Naive thymus-derived CD4-positive, alpha-beta T cell (primary cell): ENCODE results near the gene TBX21. TPM values are rescaled to one million over a fixed set of nuclear protein-coding genes. Genes with fewer than 3 reads are reported as not detected.

Source experiments
- ATAC-seq: fragments of 150-1000 bp; cut with Tn5 transposase; 2 replicates; pipeline ENCODE4 v1.10.0; 2021; ENCODE audit warnings: mild to moderate bottlenecking, moderate library complexity
- CTCF ChIA-PET: fragments of 350-600 bp; sonication (Branson Sonifier 250); formaldehyde crosslinking; loops from one replicate; lab custom pipeline; 2021; ENCODE audit warnings: antibody characterized with exemption; lab: Charles Lee
- POLR2A ChIA-PET: fragments of 350-600 bp; sonication (Branson Sonifier 250); formaldehyde crosslinking; loops from one replicate; lab custom pipeline; 2021; ENCODE audit warnings: antibody characterized with exemption, inconsistent platforms; lab: Charles Lee
- DNase-seq, 9 donors: peaks; one replicate each; pipeline versions ENCODE4 v3.0.0 to v3.0.0-alpha.2; 2020 to 2022; ENCODE audit warnings: mixed read lengths in 1 of 9
- H3K27ac ChIP-seq: one replicate; pipeline ENCODE4 v1.7.0; 2013; ENCODE audit warnings: mild to moderate bottlenecking, low read depth, low read length, moderate library complexity
- H3K27me3 ChIP-seq, 2 donors: one replicate each; pipeline ENCODE4 v1.7.0; 2013; ENCODE audit warnings: low read length in 2 of 2, mild to moderate bottlenecking in 2 of 2, moderate library complexity in 2 of 2; ENCODE audit not compliant: control insufficient read depth in 2 of 2, insufficient read depth in 2 of 2
- H3K36me3 ChIP-seq, 3 experiments: 1 replicate in 2 of 3; 2 replicates in 1 of 3; pipeline ENCODE4 v1.7.0; 2013; ENCODE audit warnings: low read length in 3 of 3, mild to moderate bottlenecking in 3 of 3, moderate library complexity in 1 of 3; ENCODE audit not compliant: insufficient read depth in 3 of 3, control insufficient read depth in 2 of 3
- H3K4me1 ChIP-seq, 2 donors: one replicate each; pipeline ENCODE4 v1.7.0; 2013; ENCODE audit warnings: low read length in 2 of 2, mild to moderate bottlenecking in 2 of 2, moderate library complexity in 1 of 2; ENCODE audit not compliant: control insufficient read depth in 2 of 2, insufficient read depth in 2 of 2
- H3K4me3 ChIP-seq: 2 replicates; pipeline ENCODE4 v1.7.0; 2013; ENCODE audit warnings: mild to moderate bottlenecking, low read length
- H3K9me3 ChIP-seq, 3 experiments: 1 replicate in 2 of 3; 2 replicates in 1 of 3; pipeline ENCODE4 v1.7.0; 2013; ENCODE audit warnings: low read length in 3 of 3; ENCODE audit not compliant: control insufficient read depth in 2 of 3
- H3K27ac Mint-ChIP-seq, 9 donors: one replicate each; pipeline ENCODE4 v1.8.0; 2020 to 2022; ENCODE audit warnings: mixed read lengths in 9 of 9, mild to moderate bottlenecking in 8 of 9, moderate library complexity in 5 of 9, inconsistent platforms in 2 of 9
- H3K27me3 Mint-ChIP-seq, 5 donors: one replicate each; pipeline ENCODE4 v1.8.0; 2021 to 2022; ENCODE audit warnings: mixed read lengths in 5 of 5, mild to moderate bottlenecking in 1 of 5
- H3K36me3 Mint-ChIP-seq, 5 donors: one replicate each; pipeline ENCODE4 v1.8.0; 2020 to 2022; ENCODE audit warnings: mixed read lengths in 5 of 5, mild to moderate bottlenecking in 3 of 5, inconsistent platforms in 1 of 5
- H3K4me1 Mint-ChIP-seq, 7 donors: one replicate each; pipeline ENCODE4 v1.8.0; 2020 to 2022; ENCODE audit warnings: mixed read lengths in 7 of 7, mild to moderate bottlenecking in 3 of 7, inconsistent platforms in 1 of 7
- H3K4me3 Mint-ChIP-seq, 10 donors: one replicate each; pipeline ENCODE4 v1.8.0; 2020 to 2022; ENCODE audit warnings: mild to moderate bottlenecking in 10 of 10, mixed read lengths in 10 of 10, moderate library complexity in 6 of 10, inconsistent platforms in 2 of 10
- H3K9me3 Mint-ChIP-seq, 11 donors: one replicate each; pipeline ENCODE4 v1.8.0; 2020 to 2022; ENCODE audit warnings: mixed read lengths in 11 of 11, mild to moderate bottlenecking in 4 of 11, inconsistent platforms in 1 of 11, moderate library complexity in 1 of 11
- intact Hi-C, 2 donors: fragments of 100-400 bp; cut with micrococcal nuclease; formaldehyde crosslinking; loops; one replicate each; pipeline ENCODE4 v1.15.1; 2023
- polyA plus RNA-seq, 2 donors: library from polyadenylated mRNA; unstranded; fragments of 300-500 nt; fragmentation: Illumina TruSeq; gene quantifications; one replicate each; pipeline ENCODE4 v1.2.3, GENCODE V29; 2021
- total RNA-seq, 6 experiments: library from RNA in 5 of 6; stranded (reverse) in 5 of 6; gene quantifications; 1 replicate in 5 of 6; 2 replicates in 1 of 6; pipeline ENCODE4 v1.2.3 and lab custom pipeline; 2021 to 2026

Gene TBX21
- total and polyA plus RNA-seq, 7 experiments from 2014 or later, result 0.13 to 38.6 (median 1.5) TPM

- H3K27ac ChIP-seq, result no peak overlapping the region
Observed at GRCh38 chr17:47696717-47697642, 36.1 kb upstream of the TBX21 start.

GRCh38 chr17:47697906-47698711 is 34.9 kb upstream of the TBX21 start:
- H3K36me3 Mint-ChIP-seq, result no peaks in the 10 kb centered on the region
- H3K27me3 Mint-ChIP-seq, result peaks cover 0 to 7% (median 0%) of the 10 kb centered on the region in 5 donors
- no peaks in the 10 kb centered on the region for H3K9me3 Mint-ChIP-seq
- ChIA-PET POLR2A (interaction anchor here (0.9 kb wide), 1 partner anchor 9 kb away, joined by 5 read pairs; no protein-coding TSS in a partner anchor), CTCF (interaction anchor here (0.6 to 4.0 kb wide), 11 partner anchors 9 to 183 kb away, joined by 3 to 21 read pairs (median 4); no protein-coding TSS in a partner anchor)
- peaks cover 13 to 38% of the 10 kb centered on the region in 2 donors for H3K4me1 ChIP-seq
- H3K36me3 ChIP-seq, result no peaks in the 10 kb centered on the region
- no peaks in the 10 kb centered on the region for H3K27me3 ChIP-seq
- intact Hi-C loops, result loop anchor here (1.0 to 10.0 kb wide), 5 partner anchors 21 to 197 kb away; partner anchors contain the start of gene SP2 (in 1 of the 2)
- no peak overlapping the region for H3K4me3 Mint-ChIP-seq
- DNase-seq (no peak), ATAC-seq (no peak)
- no peak overlapping the region for H3K27ac Mint-ChIP-seq
- peaks cover 18 to 51% (median 24%) of the 10 kb centered on the region in 7 donors for H3K4me1 Mint-ChIP-seq
- H3K4me3 ChIP-seq, result no peak overlapping the region
- H3K9me3 ChIP-seq, result no peaks in the 10 kb centered on the region
- no peak overlapping the region for H3K27ac ChIP-seq

More at GRCh38 chr17:47696717-47697642, 36.1 kb upstream of the TBX21 start:
- peak overlapping the region in 1 of 9 donors; percentile 60 for H3K27ac Mint-ChIP-seq
- H3K9me3 Mint-ChIP-seq, result no peaks in the 10 kb centered on the region
- H3K27me3 Mint-ChIP-seq, result peaks cover 0 to 13% (median 0%) of the 10 kb centered on the region in 5 donors
- H3K27me3 ChIP-seq, result no peaks in the 10 kb centered on the region
- H3K36me3 Mint-ChIP-seq, result no peaks in the 10 kb centered on the region
- H3K9me3 ChIP-seq, result no peaks in the 10 kb centered on the region
- H3K4me3 ChIP-seq, result no peak overlapping the region
- peak overlapping the region in 3 of 10 donors; percentile 38 to 93 (median 51) for H3K4me3 Mint-ChIP-seq
- ChIA-PET POLR2A (no interaction called here), CTCF (interaction anchor here (0.6 to 4.0 kb wide), 6 partner anchors 11 to 105 kb away, joined by 3 to 21 read pairs (median 5); no protein-coding TSS in a partner anchor)
- H3K4me1 Mint-ChIP-seq, result peaks cover 19 to 53% (median 23%) of the 10 kb centered on the region in 7 donors
- intact Hi-C loops, result loop anchor here in 1 of 2 donors (10.0 kb wide), 1 partner anchor 198 kb away; the partner anchor contains the start of gene SP2
- ATAC-seq, result no peak
- no peak for DNase-seq
- no peaks in the 10 kb centered on the region for H3K36me3 ChIP-seq
- H3K4me1 ChIP-seq, result peaks cover 14 to 39% of the 10 kb centered on the region in 2 donors

GRCh38 chr17:47698749-47699535 is 34.1 kb upstream of the TBX21 start:
- H3K27me3 ChIP-seq, result no peaks in the 10 kb centered on the region
- POLR2A ChIA-PET, result interaction anchor here (0.7 to 0.9 kb wide), 2 partner anchors 10 to 12 kb away, joined by 3 to 5 read pairs; no protein-coding TSS in a partner anchor
- H3K27ac Mint-ChIP-seq, result peak overlapping the region in 2 of 9 donors; percentile 38 to 78
- intact Hi-C loops, result loop anchor here (1.0 to 10.0 kb wide), 8 partner anchors 18 to 196 kb away; partner anchors contain the start of genes TBX21 (in 2 of the 2) and SP2 (in 1 of the 2)
- H3K36me3 ChIP-seq, result no peaks in the 10 kb centered on the region
- no peaks in the 10 kb centered on the region for H3K9me3 ChIP-seq
- DNase-seq, result peak; percentile 34 to 82 (median 63)
- CTCF ChIA-PET, result interaction anchor here (0.6 to 4.0 kb wide), 13 partner anchors 8 to 47 kb away, joined by 3 to 21 read pairs (median 4); partner anchors contain the start of gene TBX21
- ATAC-seq, result peak; percentile 70
- no peak overlapping the region for H3K27ac ChIP-seq
- no peak overlapping the region for H3K4me3 ChIP-seq
- no peaks in the 10 kb centered on the region for H3K9me3 Mint-ChIP-seq
- no peaks in the 10 kb centered on the region for H3K36me3 Mint-ChIP-seq
- H3K4me1 ChIP-seq, result peaks cover 17 to 43% of the 10 kb centered on the region in 2 donors
- peaks cover 19 to 54% (median 27%) of the 10 kb centered on the region in 7 donors for H3K4me1 Mint-ChIP-seq
- peaks cover 0 to 3% (median 0%) of the 10 kb centered on the region in 5 donors for H3K27me3 Mint-ChIP-seq
- peak overlapping the region in 1 of 10 donors; percentile 29 for H3K4me3 Mint-ChIP-seq

- H3K27ac Mint-ChIP-seq, result no peak overlapping the region
- no peaks in the 10 kb centered on the region for H3K9me3 Mint-ChIP-seq
- Histone ChIP-seq H3K4me3 (no peak overlapping the region), H3K36me3 (no peaks in the 10 kb centered on the region), H3K4me1 (peaks cover 22 to 48% of the 10 kb centered on the region in 2 donors), H3K27ac (no peak overlapping the region), H3K27me3 (no peaks in the 10 kb centered on the region), H3K9me3 (no peaks in the 10 kb centered on the region)
- no peaks in the 10 kb centered on the region for H3K36me3 Mint-ChIP-seq
- ChIA-PET CTCF (interaction anchor here (0.6 to 4.0 kb wide), 12 partner anchors 7 to 46 kb away, joined by 3 to 21 read pairs (median 5); partner anchors contain the start of gene TBX21), POLR2A (interaction anchor here (0.7 kb wide), 1 partner anchor 11 kb away, joined by 3 read pairs; no protein-coding TSS in a partner anchor)
- intact Hi-C loops, result loop anchor here (1.0 to 10.0 kb wide), 6 partner anchors 18 to 195 kb away; partner anchors contain the start of genes TBX21 (in 2 of the 2) and SP2 (in 1 of the 2)
- H3K4me1 Mint-ChIP-seq, result peaks cover 24 to 60% (median 33%) of the 10 kb centered on the region in 7 donors
- no peak for DNase-seq
- peak overlapping the region in 2 of 10 donors; percentile 44 to 74 for H3K4me3 Mint-ChIP-seq
- peaks cover 0 to 3% (median 0%) of the 10 kb centered on the region in 5 donors for H3K27me3 Mint-ChIP-seq
- ATAC-seq, result no peak
Observed at GRCh38 chr17:47699536-47699840, 33.5 kb upstream of the TBX21 start.

- ATAC-seq (peak; percentile 15), DNase-seq (no peak)
- H3K27me3 ChIP-seq, result no peaks in the 10 kb centered on the region
- peak overlapping the region in 2 of 10 donors; percentile 35 to 78 for H3K4me3 Mint-ChIP-seq
- ChIA-PET POLR2A (interaction anchor here (0.7 to 0.9 kb wide), 4 partner anchors 15 to 32 kb away, joined by 3 to 5 read pairs (median 4); partner anchors contain the start of gene TBX21), CTCF (interaction anchor here (1.0 to 4.0 kb wide), 5 partner anchors 13 to 41 kb away, joined by 3 to 21 read pairs (median 4); no protein-coding TSS in a partner anchor)
- intact Hi-C loops, result no loop called here
- no peak overlapping the region for H3K4me3 ChIP-seq
- H3K27ac Mint-ChIP-seq, result peak overlapping the region in 3 of 9 donors; percentile 37 to 82 (median 78)
- H3K4me1 Mint-ChIP-seq, result peaks cover 31 to 66% (median 38%) of the 10 kb centered on the region in 7 donors
- peaks cover 35 to 61% of the 10 kb centered on the region in 2 donors for H3K4me1 ChIP-seq
- no peaks in the 10 kb centered on the region for H3K36me3 Mint-ChIP-seq
- no peaks in the 10 kb centered on the region for H3K36me3 ChIP-seq
- H3K27ac ChIP-seq, result peak overlapping the region; percentile 10
- no peaks in the 10 kb centered on the region for H3K9me3 Mint-ChIP-seq
- H3K9me3 ChIP-seq, result no peaks in the 10 kb centered on the region
- H3K27me3 Mint-ChIP-seq, result no peaks in the 10 kb centered on the region
Observed at GRCh38 chr17:47700471-47701449, 32.3 kb upstream of the TBX21 start.
